Measurements from ENCODE around the gene ENDOU. TPM values are rescaled to one million over a fixed set of nuclear protein-coding genes. Genes with fewer than 3 reads are reported as not detected.

The ENDOU gene
- polyA plus RNA-seq, 1 of the 3 experiments (the other 2 are of a cell fraction), result not detected

- Histone ChIP-seq H3K36me3 (replicated peaks in 1 of 2; ENCODE audit: control insufficient read depth in 1 of 2, insufficient read depth in 2 of 2, low read length in 1 of 2) (no peaks in the 10 kb centered on the region), H3F3A (replicated peaks; ENCODE audit: insufficient read depth) (no peaks in the 10 kb centered on the region), H3K4me3 (ENCODE audit: low read depth in 2 of 2, low read length in 1 of 2) (no peak overlapping the region), H3K4me2 (no peak overlapping the region), H3K4me1 (ENCODE audit: control insufficient read depth in 1 of 2, insufficient read depth in 2 of 2, low read depth in 1 of 2, low read length in 1 of 2) (peaks cover 7 to 37% of the 10 kb centered on the region in 2 experiments; a peak in 2 of 4 replicates), H3K27ac (ENCODE audit: low read depth in 2 of 2, low read length in 1 of 2) (no peak overlapping the region), H3K9me3 (no peaks in the 10 kb centered on the region), H4K20me1 (ENCODE audit: insufficient read depth) (no peaks in the 10 kb centered on the region), H3K9ac (no peak overlapping the region), H3K27me3 (ENCODE audit: insufficient read depth) (no peaks in the 10 kb centered on the region), H2AFZ (ENCODE audit: low read depth) (no peak overlapping the region), H3K79me2 (ENCODE audit: insufficient read depth) (no peaks in the 10 kb centered on the region), H3K9me2 (no peaks in the 10 kb centered on the region)
- WGBS (ENCODE audit: low lambda C conversion rate), result 62% methylated on average over 4 of the region's 4 CpGs
- no peak for DNase-seq
- ChIA-PET CTCF (interaction anchor here (1.0 to 22.9 kb wide), 12 partner anchors 10 to 196 kb away, joined by 3 to 1294 read pairs (median 8); partner anchors contain the start of genes ENDOU, HDAC7, RAPGEF3 and RPAP3), POLR2A (interaction anchor here (1.5 kb wide), 1 partner anchor 30 kb away, joined by 5 read pairs; no protein-coding TSS in a partner anchor)
- TF ChIP-seq RAD21 (IDR thresholded peaks at IDR 0.05; ENCODE audit: low read length), result peak; percentile 79
- no peak for TF ChIP-seq USF2 (IDR thresholded peaks at IDR 0.05; ENCODE audit: borderline replicate concordance, low read depth, low read length)
- TF ChIP-seq MAX (IDR thresholded peaks at IDR 0.05; ENCODE audit: low read depth), result no peak
- TF ChIP-seq EP300 (IDR thresholded peaks at IDR 0.05; ENCODE audit: borderline replicate concordance in 1 of 2, low read depth in 1 of 2, low read length in 1 of 2), result no peak
- no peak for TF ChIP-seq USF1 (IDR thresholded peaks at IDR 0.05; ENCODE audit: borderline replicate concordance, low read depth)
- no peak for TF ChIP-seq ELF1 (IDR thresholded peaks at IDR 0.05)
- TF ChIP-seq ZBTB33 (IDR thresholded peaks at IDR 0.05; ENCODE audit: borderline replicate concordance, low read depth), result no peak
- TF ChIP-seq SMC3 (IDR thresholded peaks at IDR 0.05; ENCODE audit: low read depth, low read length), result peak; percentile 62
- TF ChIP-seq TEAD4 (IDR thresholded peaks at IDR 0.05; ENCODE audit: borderline replicate concordance, insufficient read depth), result no peak
- TF ChIP-seq JUND (IDR thresholded peaks at IDR 0.05), result no peak
- no peak for TF ChIP-seq NFIC (IDR thresholded peaks at IDR 0.05; ENCODE audit: borderline replicate concordance)
- TF ChIP-seq YY1 (IDR thresholded peaks at IDR 0.05; ENCODE audit: low read depth), result no peak
- peak; percentile 54 for TF ChIP-seq CTCF (IDR thresholded peaks at IDR 0.05)
- no peak for TF ChIP-seq IRF3 (IDR thresholded peaks at IDR 0.05; ENCODE audit: low read depth, low read length)
- no peak for TF ChIP-seq NRF1 (IDR thresholded peaks at IDR 0.05; ENCODE audit: low read depth, low read length)
- TF ChIP-seq FOXJ3 (CRISPR knock-in tag; IDR thresholded peaks at IDR 0.05), result no peak
- TF ChIP-seq MEF2A (IDR thresholded peaks at IDR 0.05; ENCODE audit: borderline replicate concordance, low read depth), result no peak
- TF ChIP-seq GABPA (IDR thresholded peaks at IDR 0.05; ENCODE audit: low read depth), result no peak
Observed at GRCh38 chr12:47767216-47767724, 42.0 kb upstream of the ENDOU start.
